H9 (cell line): ENCODE results near the gene CADM1. TPM values are rescaled to one million over a fixed set of nuclear protein-coding genes. Genes with fewer than 3 reads are reported as not detected.

ENCODE experiments used
- DNase-seq: peaks from one replicate; pipeline ENCODE4 v3.0.0-alpha.2; 2017
- H2AFZ ChIP-seq: one replicate; pipeline ENCODE4 v1.6.1; 2013; ENCODE audit warnings: mild to moderate bottlenecking, low read length, control low read depth, moderate library complexity
- H2AK5ac ChIP-seq: 2 replicates; pipeline ENCODE4 v1.6.1; 2013; ENCODE audit warnings: low read length, control low read depth, mixed read lengths; ENCODE audit not compliant: insufficient read length
- H2BK120ac ChIP-seq: one replicate; pipeline ENCODE4 v1.6.1; 2013; ENCODE audit warnings: low read depth, mild to moderate bottlenecking, low read length, control low read depth, inconsistent platforms; ENCODE audit not compliant: poor library complexity, severe bottlenecking
- H2BK12ac ChIP-seq: 2 replicates; pipeline ENCODE4 v1.6.1; 2013; ENCODE audit warnings: low read length, control low read depth, mixed read lengths, low read depth; ENCODE audit not compliant: insufficient read length
- H2BK15ac ChIP-seq: 2 replicates; pipeline ENCODE4 v1.6.1; 2013; ENCODE audit warnings: low read depth, low read length, control low read depth
- H2BK20ac ChIP-seq: one replicate; pipeline ENCODE4 v1.6.1; 2013; ENCODE audit warnings: low read depth, mild to moderate bottlenecking, low read length, control low read depth, inconsistent platforms; ENCODE audit not compliant: poor library complexity, severe bottlenecking
- H2BK5ac ChIP-seq: 2 replicates; pipeline ENCODE4 v1.6.1; 2013; ENCODE audit warnings: low read length, control low read depth, mixed read lengths; ENCODE audit not compliant: insufficient read length
- H3K14ac ChIP-seq: 2 replicates; pipeline ENCODE4 v1.6.1; 2013; ENCODE audit warnings: low read length, control low read depth; ENCODE audit not compliant: insufficient read depth
- H3K18ac ChIP-seq: 2 replicates; pipeline ENCODE4 v1.6.1; 2013; ENCODE audit warnings: low read depth, mild to moderate bottlenecking, mixed read lengths, low read length, control low read depth; ENCODE audit not compliant: insufficient read length
- H3K23ac ChIP-seq: 2 replicates; pipeline ENCODE4 v1.6.1; 2013; ENCODE audit warnings: low read length, control low read depth, mixed read lengths, low read depth; ENCODE audit not compliant: insufficient read length
- H3K23me2 ChIP-seq: 2 replicates; pipeline ENCODE4 v1.6.1; 2013; ENCODE audit warnings: low read depth, mild to moderate bottlenecking, mixed read lengths, low read length, control low read depth; ENCODE audit not compliant: insufficient read length, poor library complexity, severe bottlenecking
- H3K27ac ChIP-seq: 2 replicates; pipeline ENCODE4 v1.5.1; 2013; ENCODE audit warnings: low read length, control low read depth, mixed read lengths, low read depth; ENCODE audit not compliant: insufficient read length
- H3K27me3 ChIP-seq: 2 replicates; pipeline ENCODE4 v1.6.1; 2013; ENCODE audit warnings: low read length, control low read depth, inconsistent platforms; ENCODE audit not compliant: insufficient read depth
- H3K4ac ChIP-seq: 2 replicates; pipeline ENCODE4 v1.6.1; 2013; ENCODE audit warnings: low read depth, mild to moderate bottlenecking, control low read depth, inconsistent platforms, low read length, moderate library complexity
- H3K4me1 ChIP-seq: 2 replicates; pipeline ENCODE4 v1.6.1; 2013; ENCODE audit warnings: low read length, control low read depth, inconsistent platforms; ENCODE audit not compliant: insufficient read depth
- H3K4me2 ChIP-seq: 2 replicates; pipeline ENCODE4 v1.6.1; 2013; ENCODE audit warnings: low read length, control low read depth, mixed read lengths; ENCODE audit not compliant: insufficient read length, insufficient read depth
- H3K56ac ChIP-seq: 2 replicates; pipeline ENCODE4 v1.6.1; 2013; ENCODE audit warnings: low read depth, mild to moderate bottlenecking, mixed read lengths, low read length, control low read depth; ENCODE audit not compliant: insufficient read length
- H3K79me1 ChIP-seq: 2 replicates; pipeline ENCODE4 v1.6.1; 2013; ENCODE audit warnings: low read depth, mild to moderate bottlenecking, moderate library complexity, low read length, control low read depth, inconsistent platforms; ENCODE audit not compliant: insufficient read depth, poor library complexity, severe bottlenecking
- H3K79me2 ChIP-seq: 2 replicates; pipeline ENCODE4 v1.6.1; 2013; ENCODE audit warnings: low read length, control low read depth, inconsistent platforms; ENCODE audit not compliant: insufficient read depth
- H3K9ac ChIP-seq: 2 replicates; pipeline ENCODE4 v1.6.1; 2013; ENCODE audit warnings: low read length, control low read depth, mixed read lengths; ENCODE audit not compliant: insufficient read length; ENCODE audit errors: extremely low read depth
- H3K9me3 ChIP-seq: one replicate; pipeline ENCODE4 v1.6.1; 2013; ENCODE audit warnings: low read depth, low read length, inconsistent platforms; ENCODE audit not compliant: control insufficient read depth
- H3T11ph ChIP-seq: one replicate; pipeline ENCODE4 v1.6.1; 2013; ENCODE audit warnings: mild to moderate bottlenecking, low read length, control low read depth, inconsistent platforms
- H4K20me1 ChIP-seq: one replicate; pipeline ENCODE4 v1.6.1; 2013; ENCODE audit not compliant: control insufficient read depth, insufficient read length, insufficient read depth
- H4K5ac ChIP-seq: 2 replicates; pipeline ENCODE4 v1.6.1; 2013; ENCODE audit warnings: low read depth, mild to moderate bottlenecking, mixed read lengths, low read length, control low read depth; ENCODE audit not compliant: insufficient read length
- H4K8ac ChIP-seq: replicated peaks from 2 replicates; pipeline ENCODE4 v1.6.1; 2013; ENCODE audit warnings: low read length, control low read depth, mixed read lengths, low read depth; ENCODE audit not compliant: insufficient read length
- H4K91ac ChIP-seq: 2 replicates; pipeline ENCODE4 v1.6.1; 2013; ENCODE audit warnings: low read depth, mild to moderate bottlenecking, moderate library complexity, mixed read lengths, low read length, control low read depth; ENCODE audit not compliant: insufficient read length
- H3K27ac Mint-ChIP-seq, 3 experiments: 2 replicates in 2 of 3; 3 replicates in 1 of 3; pipeline ENCODE4 v1.8.0; 2020 to 2021; ENCODE audit warnings: mixed read lengths in 3 of 3, mild to moderate bottlenecking in 1 of 3, moderate library complexity in 1 of 3
- H3K27me3 Mint-ChIP-seq: 2 replicates; pipeline ENCODE4 v1.8.0; 2021; ENCODE audit warnings: low read depth, mild to moderate bottlenecking, moderate library complexity, mixed read lengths
- H3K36me3 Mint-ChIP-seq, 3 experiments: 2 replicates in 2 of 3; 3 replicates in 1 of 3; pipeline ENCODE4 v1.8.0; 2020 to 2021; ENCODE audit warnings: low read depth in 3 of 3, mixed read lengths in 3 of 3; ENCODE audit not compliant: insufficient read depth in 1 of 3
- H3K4me1 Mint-ChIP-seq, 2 experiments: 2 replicates each; pipeline ENCODE4 v1.8.0; 2020; ENCODE audit warnings: mixed read lengths in 2 of 2
- H3K4me3 Mint-ChIP-seq, 2 experiments: 2 replicates in 1 of 2; 3 replicates in 1 of 2; pipeline ENCODE4 v1.8.0; 2020 to 2021; ENCODE audit warnings: mild to moderate bottlenecking in 2 of 2, mixed read lengths in 2 of 2, moderate library complexity in 1 of 2
- H3K9me3 Mint-ChIP-seq, 2 experiments: 2 replicates in 1 of 2; 3 replicates in 1 of 2; pipeline ENCODE4 v1.8.0; 2020; ENCODE audit warnings: mild to moderate bottlenecking in 2 of 2, mixed read lengths in 2 of 2, moderate library complexity in 1 of 2
- CTCF ChIP-seq: fragments of 200-600 bp; sonication (generic); conservative IDR thresholded peaks from 3 replicates; pipeline ENCODE4 v1.8.0; 2021; ENCODE audit warnings: antibody characterized with exemption, mild to moderate bottlenecking
- WGBS: extraction: QIAGEN DNeasy Blood & Tissue Kit; methylation state at CpG from one replicate; pipeline ENCODE4 v1.1.7; 2013; ENCODE audit warnings: missing lambda C conversion rate, low lambda C conversion rate, mixed read lengths; ENCODE audit not compliant: insufficient read length; ENCODE audit errors: extremely low coverage; 5-methylcytosine and 5-hydroxymethylcytosine counted together
- total RNA-seq: library from RNA; stranded (reverse); gene quantifications from 2 replicates; pipeline ENCODE4 v1.2.1, GENCODE V29; 2021

CADM1 gene
- total RNA-seq, 1 experiment from 2014 or later: 11.9 TPM

- H2BK5ac ChIP-seq: no peak overlapping the region
- H2BK20ac ChIP-seq: no peak overlapping the region
- no peak overlapping the region for H3K4me2 ChIP-seq
- H3K9me3 ChIP-seq: no peaks in the 10 kb centered on the region
- no peak overlapping the region for H2BK120ac ChIP-seq
- H4K8ac ChIP-seq: no peak overlapping the region
- no CpG with 5 or more reads among the region's 1 CpG for WGBS
- H3T11ph ChIP-seq: no peak overlapping the region
- H3K4me1 ChIP-seq: no peaks in the 10 kb centered on the region
- no peak for TF ChIP-seq CTCF
- H2BK15ac ChIP-seq: no peak overlapping the region
- Mint-ChIP-seq H3K36me3 (no peaks in the 10 kb centered on the region), H3K27ac (no peak overlapping the region), H3K4me1 (peaks cover 25 to 36% of the 10 kb centered on the region in 2 experiments), H3K9me3 (no peaks in the 10 kb centered on the region), H3K27me3 (no peaks in the 10 kb centered on the region), H3K4me3 (no peak overlapping the region)
- no peaks in the 10 kb centered on the region for H3K27me3 ChIP-seq
- H3K18ac ChIP-seq: no peak overlapping the region
- no peak for DNase-seq
- no peak overlapping the region for H3K9ac ChIP-seq
- no peak overlapping the region for H3K27ac ChIP-seq
- H3K56ac ChIP-seq: no peak overlapping the region
- H2AK5ac ChIP-seq: no peak overlapping the region
- no peak overlapping the region for H4K91ac ChIP-seq
- H2AFZ ChIP-seq: no peak overlapping the region
- no peak overlapping the region for H3K4ac ChIP-seq
- no peak overlapping the region for H3K23ac ChIP-seq
- no peaks in the 10 kb centered on the region for H3K79me1 ChIP-seq
- H3K14ac ChIP-seq: no peak overlapping the region
- no peak overlapping the region for H4K5ac ChIP-seq
- H4K20me1 ChIP-seq: no peaks in the 10 kb centered on the region
- H3K23me2 ChIP-seq: no peaks in the 10 kb centered on the region
- no peak overlapping the region for H2BK12ac ChIP-seq
- H3K79me2 ChIP-seq: no peaks in the 10 kb centered on the region
These were observed 85.6 kb downstream of the CADM1 start for GRCh38 chr11:115418626-115419025.
